Endometrium (tissue), 2 donors: ENCODE data around the gene TMCO6.
A peak's percentile ranks its signal among the peaks of the same experiment; 100 is the strongest.

Experiments
- FAIRE-seq: peaks from 2 replicates; lab custom pipeline; 2012; peaks lifted over from hg19 to GRCh38; lab: Jason Lieb, UNC
- donor health status: control.
- donor health status: control.

Gene TMCO6

DNA sequence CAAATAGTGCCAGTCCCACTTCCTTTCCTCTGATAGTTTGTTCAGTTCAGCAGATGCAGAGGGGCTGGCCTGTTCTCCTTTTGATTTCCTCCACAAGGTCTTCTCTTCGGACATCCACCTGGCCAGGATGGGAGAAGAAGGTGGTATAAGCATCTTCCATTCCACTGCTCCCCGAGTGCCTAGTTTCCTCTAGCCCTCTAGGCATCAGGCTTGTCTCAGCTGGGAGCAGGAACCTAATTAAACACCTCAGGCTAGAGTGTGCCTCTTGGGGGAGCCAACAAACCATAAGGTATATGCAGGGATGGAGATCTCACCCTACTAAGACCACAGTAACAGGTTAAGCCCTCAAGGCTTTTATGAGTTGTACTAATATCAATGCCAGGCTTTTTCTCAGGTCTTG, 35.0 kb downstream of the TMCO6 start:
- FAIRE-seq: no peak

DNA sequence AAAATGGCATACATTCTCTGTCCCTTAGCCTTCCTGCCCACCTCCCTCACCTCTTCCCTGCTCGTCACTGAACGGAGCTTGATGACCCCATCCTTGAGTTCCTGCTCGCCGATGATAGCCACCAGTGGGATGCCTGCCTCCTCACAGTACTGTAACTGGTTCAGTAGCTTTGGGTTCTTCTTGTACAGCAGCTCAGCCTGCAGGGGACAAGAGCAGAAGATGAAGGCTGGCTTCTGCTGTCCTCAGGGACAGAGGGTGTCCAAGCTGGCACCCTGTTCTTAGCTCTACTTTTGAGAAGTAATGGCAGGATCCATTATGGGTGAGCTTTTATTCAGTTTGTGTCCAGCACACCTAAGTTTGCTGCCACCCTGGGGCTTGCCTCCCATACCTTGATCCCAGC, 35.4 kb downstream of the TMCO6 start:
- FAIRE-seq: no peak

DNA sequence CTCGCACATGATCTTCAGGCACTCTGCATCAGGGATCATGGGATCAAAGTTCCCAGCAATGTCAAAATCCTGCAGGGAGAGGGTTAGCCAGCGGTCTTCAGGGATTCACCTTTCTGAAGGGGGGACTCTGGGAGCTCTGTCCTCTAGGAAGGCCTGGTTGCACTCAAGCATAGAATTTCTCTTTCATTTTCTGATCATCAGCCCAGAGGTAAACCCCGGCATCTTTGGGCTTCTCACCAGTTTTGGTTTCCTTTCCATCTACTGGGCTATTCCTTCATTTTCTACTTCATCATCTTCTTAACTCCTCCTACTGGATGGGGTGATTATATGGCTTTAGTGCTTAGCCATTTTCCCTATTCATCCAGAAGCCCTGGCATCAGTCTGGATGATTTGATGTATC, 38.7 kb downstream of the TMCO6 start:
- FAIRE-seq: no peak

DNA sequence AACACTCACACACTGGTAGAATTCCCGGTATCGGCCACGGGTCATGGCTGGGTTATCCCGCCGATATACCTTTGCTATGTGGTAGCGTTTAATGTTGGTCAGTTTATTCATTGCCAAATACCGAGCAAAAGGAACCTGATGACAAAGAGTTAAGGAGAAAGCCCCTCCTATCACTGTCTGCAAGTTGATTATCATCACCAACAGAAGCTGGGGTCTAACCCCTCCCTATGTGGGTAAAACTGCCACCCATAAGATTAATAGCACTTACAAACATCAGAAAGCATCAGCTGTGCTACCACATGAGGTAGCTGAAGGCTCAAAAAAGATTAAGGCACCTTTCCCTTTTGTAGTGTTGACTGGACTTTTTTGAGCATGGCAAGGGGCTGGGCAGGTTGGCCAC, 39.7 kb downstream of the TMCO6 start:
- FAIRE-seq: no peak

DNA sequence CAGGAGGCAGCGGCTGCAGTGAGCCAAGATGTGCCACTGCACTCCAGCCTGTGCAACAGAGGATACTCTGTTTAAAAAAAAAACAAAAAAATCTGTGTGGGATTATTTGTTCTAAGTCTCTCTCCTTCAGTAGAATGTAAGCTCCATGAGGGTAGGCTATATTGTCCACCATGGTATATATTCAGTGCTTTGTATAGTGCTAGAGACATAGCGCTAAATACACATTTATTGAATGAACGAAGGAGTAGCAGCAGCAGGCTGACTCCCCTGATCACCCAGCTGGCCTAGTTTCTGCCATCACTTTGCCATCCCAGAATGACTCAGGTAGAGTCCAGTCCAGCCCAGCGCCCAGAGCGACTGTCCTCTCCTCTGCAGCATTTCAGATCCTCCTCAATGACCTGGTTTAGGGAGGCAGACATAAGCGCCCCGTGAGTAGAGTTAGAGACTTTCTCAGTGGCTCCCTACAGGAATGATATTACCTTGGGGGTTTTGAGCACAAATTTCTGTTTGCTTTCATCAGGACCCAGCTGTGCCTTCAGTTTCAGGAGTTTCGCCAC, 51.2 kb downstream of the TMCO6 start:
- FAIRE-seq: no peak

DNA sequence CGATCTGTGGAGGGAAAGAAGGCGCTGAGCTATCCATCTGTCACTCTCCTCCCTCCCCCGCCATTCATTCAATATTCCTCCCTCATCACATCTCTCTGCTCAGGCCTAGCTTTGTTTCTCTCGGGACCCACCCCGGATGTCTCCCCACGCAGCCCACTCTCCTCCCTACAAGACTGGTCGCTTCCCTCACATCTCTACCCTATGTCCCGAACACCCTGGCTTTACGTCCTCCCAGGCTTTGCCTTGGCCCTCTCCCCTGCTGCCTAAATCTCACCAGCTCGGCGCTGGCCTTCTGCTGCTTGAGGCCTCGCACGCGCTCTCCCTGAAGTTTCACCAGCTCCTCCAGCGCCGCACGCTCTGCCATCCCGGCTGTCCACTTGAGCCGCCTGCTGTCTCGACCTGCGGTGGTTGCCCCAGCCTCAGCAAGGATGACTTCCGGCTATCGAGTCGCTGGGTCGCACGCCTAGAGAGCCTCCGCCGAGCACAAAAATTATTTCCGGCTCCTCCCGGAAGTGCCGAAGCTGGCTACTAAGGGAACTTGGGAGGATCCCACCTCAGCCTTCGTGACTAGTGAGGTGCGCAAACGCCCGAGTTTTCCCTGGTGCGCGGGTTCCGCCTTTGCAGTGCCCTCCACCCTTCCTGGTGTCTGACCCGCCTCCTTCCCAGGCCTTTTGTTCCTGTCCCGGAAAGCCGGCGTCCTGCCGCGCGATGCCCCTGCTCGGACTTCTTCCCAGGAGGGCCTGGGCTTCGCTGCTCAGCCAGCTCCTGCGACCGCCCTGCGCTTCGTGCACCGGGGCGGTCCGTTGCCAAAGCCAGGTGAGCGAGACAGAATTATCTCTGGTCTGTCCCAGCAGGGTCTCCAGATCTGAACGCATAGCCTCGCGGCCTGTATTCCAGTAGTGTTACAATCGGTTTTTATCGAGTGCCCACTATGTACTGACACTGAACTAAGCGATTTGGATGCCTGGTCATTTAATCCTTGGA, 52.0 kb downstream of the TMCO6 start, which contains the start of the genes HARS1 and HARS2:
TSS of gene HARS1 (minus strand) at position 430 of the 984 bp plus-strand sequence. CDS start at position 364, 66 bp downstream.
TSS of gene HARS2 (plus strand) at position 515 of the 984 bp plus-strand sequence. CDS start at position 709, 194 bp downstream.
- peak; percentile 88 for FAIRE-seq

DNA sequence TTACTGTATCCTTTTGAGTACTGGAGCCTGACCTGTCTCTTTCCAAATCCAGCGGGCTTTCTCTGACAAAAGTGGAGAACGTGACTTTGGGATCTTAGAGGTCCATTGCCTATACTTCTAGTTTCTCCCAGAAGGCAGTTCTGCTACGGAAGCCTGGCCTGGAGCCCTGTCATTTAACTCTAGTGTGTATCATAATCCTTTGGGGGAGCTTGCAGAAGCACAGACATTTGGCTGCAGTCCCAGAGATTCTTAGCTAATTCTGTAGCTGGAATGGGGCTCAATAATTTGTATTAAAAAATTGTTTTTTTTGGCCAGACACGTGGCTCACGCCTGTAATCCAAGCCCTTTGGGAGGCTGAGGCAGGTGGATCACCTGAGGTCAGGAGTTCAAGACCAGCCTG, 55.0 kb downstream of the TMCO6 start:
- FAIRE-seq: no peak
